HG02798 (cell line): ENCODE measurements around the gene TNIK.
"Not testable (repeated sequence)": the region's sequence is repeated elsewhere in the genome, so short reads cannot be mapped to it uniquely, and the experiment has no call there.

ENCODE experiments used
- ATAC-seq: cut with Tn5 transposase; IDR thresholded peaks from one replicate; pipeline ENCODE4 v1.9.1; 2021; ENCODE audit warnings: mild to moderate bottlenecking; ENCODE audit not compliant: unreplicated experiment, poor library complexity

TNIK gene

GRCh38 chr3:171371354-171371753 lies 88.9 kb downstream of the TNIK start:
- ATAC-seq: no peak

- ATAC-seq: no peak
Measured at GRCh38 chr3:171369156-171369555, 91.0 kb downstream of the TNIK start.

DNA sequence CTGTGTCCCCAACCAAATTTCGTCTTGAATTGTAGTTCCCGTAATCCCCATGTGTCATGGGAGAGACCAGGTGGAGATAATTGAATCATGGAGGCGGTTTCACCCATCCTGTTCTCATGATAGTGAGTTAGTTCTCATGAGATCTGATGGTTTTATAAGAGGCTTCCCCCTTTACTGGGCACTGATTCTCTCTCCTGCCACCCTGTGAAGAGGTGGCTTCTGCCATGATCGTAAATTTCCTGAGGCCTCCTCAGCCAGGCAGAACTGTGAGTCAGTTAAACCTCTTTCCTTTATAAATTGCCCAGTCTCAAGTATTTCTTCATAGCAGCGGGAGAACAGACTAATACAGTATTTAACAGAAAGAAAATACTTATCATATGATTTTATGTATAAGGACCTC lies 93.5 kb downstream of the TNIK start:
- not testable (repeated sequence) for ATAC-seq

DNA sequence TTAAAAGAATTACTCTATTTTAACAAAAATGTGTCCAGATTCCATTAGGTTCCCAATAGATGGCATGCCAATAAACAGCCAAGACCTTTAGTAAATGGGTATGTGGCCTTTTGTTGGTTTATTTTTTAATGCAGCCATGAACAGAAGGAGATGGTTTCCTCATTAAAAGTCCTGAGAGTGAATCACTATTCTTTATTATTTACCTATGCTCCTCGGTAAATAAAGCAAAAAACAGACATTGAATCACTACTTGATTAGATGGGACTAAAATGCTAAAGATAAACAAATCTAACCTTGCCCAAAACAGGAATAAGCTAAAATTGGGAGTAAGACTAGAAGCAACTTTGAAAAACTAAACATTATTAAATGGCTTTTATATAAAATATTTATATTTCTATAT lies 94.2 kb downstream of the TNIK start:
- ATAC-seq: no peak

GRCh38 chr3:171365489-171365888 lies 94.7 kb downstream of the TNIK start:
- no peak for ATAC-seq

GRCh38 chr3:171364500-171364899 lies 95.7 kb downstream of the TNIK start:
- ATAC-seq: no peak

GRCh38 chr3:171363202-171363601 lies 97.0 kb downstream of the TNIK start:
- ATAC-seq: no peak

- ATAC-seq: no peak
Measured at GRCh38 chr3:171362575-171362974, 97.6 kb downstream of the TNIK start.

- no peak for ATAC-seq
Measured at GRCh38 chr3:171358881-171359198, 101.4 kb downstream of the TNIK start.

DNA sequence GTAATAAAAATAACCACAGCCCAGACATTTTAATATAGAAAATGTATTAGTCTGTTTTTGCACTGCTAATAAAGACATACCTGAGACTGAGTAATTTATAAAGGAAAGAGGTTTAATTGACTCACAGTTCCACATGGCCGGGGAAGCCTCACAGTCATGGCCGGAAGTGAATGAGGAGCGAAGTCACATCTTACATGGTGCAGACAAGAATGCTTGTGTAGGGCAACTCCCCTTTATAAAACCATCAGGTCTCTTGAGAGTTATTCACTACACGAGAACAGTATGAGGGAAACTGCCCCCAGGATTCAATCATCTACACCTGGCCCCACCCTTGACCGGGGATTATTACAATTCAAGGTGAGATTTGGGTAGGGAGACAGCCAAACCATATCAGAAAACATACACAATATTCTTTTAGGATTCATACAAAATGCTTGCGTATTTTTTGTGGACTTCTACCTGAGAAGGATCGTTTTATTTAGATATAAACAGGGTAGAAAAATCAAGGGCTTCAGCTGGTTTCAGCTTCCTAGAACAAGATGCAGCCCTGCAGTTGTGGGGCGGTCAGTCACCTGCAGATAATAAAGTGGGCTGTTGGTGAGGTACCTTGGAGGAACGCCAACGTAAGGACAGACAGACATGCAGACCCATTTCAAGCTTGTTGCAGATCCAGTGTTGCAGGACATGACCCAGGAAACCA lies 101.9 kb downstream of the TNIK start:
- ATAC-seq: no peak

- no peak for ATAC-seq
Measured at GRCh38 chr3:171357721-171358120, 102.5 kb downstream of the TNIK start.

DNA sequence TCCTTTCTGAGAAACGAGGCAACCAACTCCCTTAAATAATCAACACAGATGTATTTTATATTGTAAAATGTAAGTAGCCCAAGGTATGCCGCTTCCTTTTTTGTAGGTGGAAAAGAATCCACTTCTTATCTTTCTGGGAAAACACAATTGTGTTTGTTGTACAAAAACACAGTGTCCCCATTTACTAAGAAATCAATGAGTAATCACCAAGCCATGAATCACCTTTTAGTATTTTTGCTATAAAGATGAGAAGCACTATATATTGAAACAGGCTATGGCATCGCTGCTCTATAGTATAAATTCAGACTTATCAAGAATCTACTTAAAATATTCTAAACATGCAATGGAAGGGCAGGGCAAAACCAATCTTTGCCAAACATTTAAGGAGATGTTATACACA lies 104.0 kb downstream of the TNIK start:
- ATAC-seq: no peak

DNA sequence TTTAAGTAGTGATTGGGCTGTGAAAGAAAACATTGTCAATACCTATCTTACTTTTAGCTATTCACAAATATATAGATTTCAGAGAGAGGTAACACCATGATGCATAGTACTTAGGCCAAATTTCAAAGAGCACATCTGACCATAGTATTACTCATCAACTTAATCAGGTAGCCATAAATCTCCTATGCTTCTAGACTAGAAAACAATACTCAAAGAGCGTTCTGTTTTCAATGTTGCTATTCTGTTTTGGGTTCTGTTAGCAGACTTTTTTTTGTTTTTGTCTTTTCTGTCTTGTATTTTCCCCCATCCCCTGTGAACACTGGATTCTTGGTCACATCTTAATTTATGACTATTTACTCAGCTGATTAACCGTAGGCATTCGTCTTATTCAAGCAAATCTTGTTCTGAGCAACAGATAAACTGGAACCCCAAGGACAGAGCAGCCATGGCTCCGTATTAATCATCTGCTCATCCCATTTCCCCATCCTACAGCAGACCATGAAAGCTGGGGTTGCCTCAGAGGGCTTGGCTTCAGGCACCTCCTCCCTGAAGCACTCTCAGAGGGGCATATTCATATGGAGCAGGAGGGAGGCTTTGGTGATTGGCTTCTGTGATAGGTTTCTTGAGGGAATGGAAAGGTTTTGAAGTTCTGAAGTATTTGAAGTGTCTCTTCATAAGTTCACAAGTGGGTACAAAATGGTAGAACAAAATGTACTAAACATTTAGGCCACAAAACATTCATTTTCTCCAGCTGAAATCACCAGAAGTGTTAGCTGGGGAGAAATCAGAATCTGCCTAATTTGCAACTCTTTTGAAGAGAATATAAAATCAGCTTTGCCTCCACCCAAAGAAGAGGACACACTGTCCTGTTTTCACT lies 105.3 kb downstream of the TNIK start:
- no peak for ATAC-seq

- ATAC-seq: no peak
Measured at GRCh38 chr3:171354049-171354705, 106.0 kb downstream of the TNIK start.

- no peak for ATAC-seq
Measured at GRCh38 chr3:171353423-171353822, 106.8 kb downstream of the TNIK start.

GRCh38 chr3:171352387-171352935 lies 107.7 kb downstream of the TNIK start:
- ATAC-seq: no peak

GRCh38 chr3:171351676-171352075 lies 108.5 kb downstream of the TNIK start:
- ATAC-seq: no peak

DNA sequence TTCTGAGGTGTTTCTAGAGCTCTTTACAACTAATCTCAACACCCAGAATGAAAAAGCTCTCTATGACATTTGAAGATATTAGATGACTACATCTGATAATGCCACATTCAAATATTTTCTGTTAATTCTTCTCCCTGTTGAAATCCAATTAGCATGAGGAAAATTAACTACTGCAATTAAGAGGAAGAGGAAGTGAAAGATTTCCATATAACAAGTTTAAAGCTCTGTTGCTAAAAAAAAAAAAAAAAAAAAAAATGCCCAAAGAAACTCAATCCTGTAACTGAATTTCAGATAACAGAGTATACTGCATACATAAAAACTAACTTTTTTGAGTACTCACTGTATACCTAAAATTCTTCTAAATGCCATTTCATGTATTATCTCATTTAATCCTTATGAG lies 109.8 kb downstream of the TNIK start:
- no peak for ATAC-seq

DNA sequence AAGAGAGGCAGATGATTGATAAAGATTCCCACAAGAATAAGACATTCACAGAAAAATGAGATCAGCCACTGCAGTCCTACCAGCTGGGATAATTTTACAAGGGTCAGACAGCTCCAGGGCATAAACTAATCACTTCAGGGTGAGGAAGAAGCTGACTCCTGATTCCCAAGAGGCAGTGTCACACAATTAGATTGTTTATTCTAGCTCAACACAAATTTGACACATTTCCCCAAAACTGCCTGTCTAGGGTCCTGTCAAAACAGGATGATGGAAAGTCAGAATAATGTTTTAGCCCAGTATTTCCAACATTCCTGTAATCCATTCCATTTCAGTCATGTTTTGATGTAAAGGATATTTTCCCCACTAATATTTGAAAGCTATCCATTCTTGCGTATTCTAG lies 110.8 kb downstream of the TNIK start:
- ATAC-seq: no peak

GRCh38 chr3:171348121-171348520 lies 112.1 kb downstream of the TNIK start:
- ATAC-seq: peak; percentile 15
